Gastroesophageal sphincter (tissue), 3 donors: Measurements from ENCODE around the gene CMTM5.

ENCODE experiments used
- POLR2AphosphoS5 ChIP-seq: sonication (generic); formaldehyde crosslinking; IDR thresholded peaks from one replicate; pipeline ENCODE4 v1.6.1; 2017; ENCODE audit warnings: antibody characterized with exemption
- TF ChIP-seq, protein P1 (sequence below), 4 experiments: fragments of 200-600 bp in 2 of 4; fragments of 450-650 bp in 2 of 4; sonication (generic) in 1 of 4; IDR thresholded peaks; one replicate each; pipeline ENCODE4 v1.5.1; 2017 to 2019; ENCODE audit warnings: antibody characterized with exemption in 4 of 4, mild to moderate bottlenecking in 2 of 4, moderate library complexity in 2 of 4

DNA sequence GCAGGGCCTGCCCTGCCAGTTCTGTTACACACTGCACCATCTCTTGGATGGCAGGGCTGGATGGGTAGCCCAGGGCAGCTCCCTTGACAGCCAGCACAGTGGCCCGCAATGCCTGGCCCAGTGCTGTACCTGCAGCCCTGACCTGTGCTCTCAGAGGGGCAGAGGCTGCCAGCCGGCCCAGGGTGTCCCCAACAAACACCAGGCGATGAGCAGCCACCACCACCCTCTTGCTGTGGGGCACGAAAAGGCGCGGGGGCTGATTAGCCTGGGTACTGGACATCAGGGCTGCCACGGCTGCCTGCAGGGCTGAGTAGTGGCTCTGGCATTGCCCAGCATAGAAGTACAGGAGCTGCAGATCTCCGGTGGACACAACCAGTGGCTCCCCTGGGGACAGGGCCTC lies 19.6 kb upstream of the CMTM5 start:
- TF ChIP-seq, protein P1, sequence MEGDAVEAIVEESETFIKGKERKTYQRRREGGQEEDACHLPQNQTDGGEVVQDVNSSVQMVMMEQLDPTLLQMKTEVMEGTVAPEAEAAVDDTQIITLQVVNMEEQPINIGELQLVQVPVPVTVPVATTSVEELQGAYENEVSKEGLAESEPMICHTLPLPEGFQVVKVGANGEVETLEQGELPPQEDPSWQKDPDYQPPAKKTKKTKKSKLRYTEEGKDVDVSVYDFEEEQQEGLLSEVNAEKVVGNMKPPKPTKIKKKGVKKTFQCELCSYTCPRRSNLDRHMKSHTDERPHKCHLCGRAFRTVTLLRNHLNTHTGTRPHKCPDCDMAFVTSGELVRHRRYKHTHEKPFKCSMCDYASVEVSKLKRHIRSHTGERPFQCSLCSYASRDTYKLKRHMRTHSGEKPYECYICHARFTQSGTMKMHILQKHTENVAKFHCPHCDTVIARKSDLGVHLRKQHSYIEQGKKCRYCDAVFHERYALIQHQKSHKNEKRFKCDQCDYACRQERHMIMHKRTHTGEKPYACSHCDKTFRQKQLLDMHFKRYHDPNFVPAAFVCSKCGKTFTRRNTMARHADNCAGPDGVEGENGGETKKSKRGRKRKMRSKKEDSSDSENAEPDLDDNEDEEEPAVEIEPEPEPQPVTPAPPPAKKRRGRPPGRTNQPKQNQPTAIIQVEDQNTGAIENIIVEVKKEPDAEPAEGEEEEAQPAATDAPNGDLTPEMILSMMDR (IDR thresholded peaks at IDR 0.05) = no peak
- no peak for TF ChIP-seq POLR2AphosphoS5
